GM19099 (cell line): ENCODE data around the gene SNTN.

ENCODE experiments used
- POLR2A ChIP-seq: IDR thresholded peaks from 3 replicates; pipeline ENCODE4 v1.6.1; 2011; ENCODE audit warnings: low read depth; ENCODE audit not compliant: insufficient read length; ENCODE audit errors: extremely low read depth

The SNTN gene

DNA sequence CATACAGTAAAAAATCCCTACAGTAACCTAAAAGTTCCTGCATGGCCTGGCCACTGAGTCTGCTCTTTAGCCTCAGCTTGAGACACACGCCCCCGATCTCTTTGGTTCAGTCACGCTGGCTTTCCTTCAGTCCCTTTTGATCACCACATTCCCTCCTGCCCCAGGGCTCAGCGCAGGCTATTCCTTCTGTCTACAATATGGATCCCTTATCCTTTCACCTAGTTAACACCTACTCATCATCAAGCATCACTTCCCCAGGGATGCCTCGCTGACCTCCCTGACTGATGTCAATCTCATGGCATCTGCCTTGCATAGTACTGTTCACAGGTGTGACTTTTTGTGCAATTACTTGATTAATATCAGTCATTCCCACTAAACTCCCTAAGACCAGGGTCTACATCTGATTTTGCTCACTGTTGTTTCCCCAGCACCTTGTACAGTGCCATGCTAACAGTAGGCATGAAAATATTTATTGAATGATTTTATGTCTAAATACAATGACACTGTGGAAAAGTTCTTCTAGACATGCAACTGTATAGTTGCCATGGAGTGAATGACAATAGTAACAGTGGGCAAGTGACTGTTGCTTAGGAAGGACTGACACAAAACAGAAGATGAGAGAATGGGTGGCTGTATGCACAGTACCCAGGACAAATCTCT, at the start of gene SNTN:
Gene SNTN, plus strand, starts transcription at position 610 of the 660 bp plus-strand sequence. Its CDS starts 13 bp downstream, at position 623.
- TF ChIP-seq POLR2A, result no peak

DNA sequence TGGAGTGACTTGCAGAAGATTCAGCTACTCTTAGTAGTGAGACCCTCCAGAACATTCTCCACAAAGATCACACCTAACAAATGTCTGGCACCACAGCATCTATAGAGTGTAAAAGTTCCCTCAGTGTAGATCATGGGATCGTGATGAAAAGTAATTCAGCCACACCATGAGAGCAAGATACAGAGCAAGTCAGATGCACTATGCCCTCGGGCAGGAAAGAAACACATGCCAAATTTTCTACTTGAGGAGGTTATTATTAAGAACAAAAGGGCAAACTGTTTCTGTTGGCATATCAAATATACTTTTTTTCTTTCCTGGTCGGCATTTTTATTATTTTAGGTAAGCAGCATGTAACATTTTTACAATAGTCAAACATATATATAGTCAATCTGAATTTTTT, 44.8 kb upstream of the SNTN start:
- TF ChIP-seq POLR2A, result no peak

DNA sequence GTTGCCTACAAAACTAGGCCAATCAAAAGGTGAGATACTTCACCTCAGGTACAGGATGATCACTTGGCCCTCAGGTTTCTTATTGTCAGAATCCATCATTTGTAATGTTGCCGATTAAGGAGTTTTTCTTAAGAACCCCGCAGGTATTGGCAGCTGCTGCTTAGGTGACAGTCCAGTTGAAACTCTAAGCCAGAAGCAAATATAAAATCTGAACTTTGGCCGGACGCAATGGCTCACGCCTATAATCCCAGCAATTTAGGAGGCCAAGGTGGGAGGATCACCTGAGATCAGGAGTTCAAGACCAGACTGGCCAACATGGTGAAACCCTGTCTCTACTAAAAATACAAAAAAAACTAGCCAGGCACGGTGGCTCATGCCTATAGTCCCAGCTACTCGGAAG, 43.1 kb upstream of the SNTN start:
- no peak for TF ChIP-seq POLR2A

DNA sequence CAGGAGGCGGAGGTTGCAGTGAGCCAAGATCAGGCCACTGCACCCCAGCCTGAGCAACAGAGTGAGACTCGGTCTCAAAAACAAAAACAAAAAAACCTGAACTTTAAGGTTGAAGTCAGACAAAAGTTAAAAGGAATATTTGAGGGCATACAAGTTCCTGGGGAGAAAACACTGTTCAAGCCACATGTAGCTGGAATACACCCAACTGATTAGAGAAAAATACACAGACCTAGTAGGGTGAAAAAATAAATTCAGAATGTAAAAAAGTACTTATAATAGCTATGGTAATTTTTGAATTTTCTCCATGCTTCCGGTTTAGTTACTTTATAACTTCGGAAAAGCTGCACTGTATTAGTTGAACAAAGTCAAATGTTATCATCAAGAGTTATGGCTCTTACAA, 42.6 kb upstream of the SNTN start:
- TF ChIP-seq POLR2A, result no peak

DNA sequence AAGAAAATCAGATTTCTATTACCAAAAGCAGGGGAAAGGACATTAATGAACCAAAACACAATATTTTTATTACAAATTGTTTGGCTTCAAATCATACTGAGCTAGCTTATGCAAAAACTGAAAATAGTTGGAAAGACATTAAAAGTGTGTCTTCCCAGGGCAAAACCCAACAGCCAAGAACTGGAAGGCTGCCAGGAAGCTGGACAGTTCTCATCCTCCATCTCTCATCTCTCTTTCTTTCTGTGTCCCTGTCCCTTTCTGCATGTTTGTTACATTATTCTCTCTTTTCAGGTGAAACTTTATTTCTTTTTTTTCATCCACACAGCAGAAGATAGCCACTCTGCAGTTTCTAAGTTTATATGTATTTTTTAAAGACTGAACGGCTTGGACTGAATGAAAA, 41.1 kb upstream of the SNTN start:
- TF ChIP-seq POLR2A, result no peak

DNA sequence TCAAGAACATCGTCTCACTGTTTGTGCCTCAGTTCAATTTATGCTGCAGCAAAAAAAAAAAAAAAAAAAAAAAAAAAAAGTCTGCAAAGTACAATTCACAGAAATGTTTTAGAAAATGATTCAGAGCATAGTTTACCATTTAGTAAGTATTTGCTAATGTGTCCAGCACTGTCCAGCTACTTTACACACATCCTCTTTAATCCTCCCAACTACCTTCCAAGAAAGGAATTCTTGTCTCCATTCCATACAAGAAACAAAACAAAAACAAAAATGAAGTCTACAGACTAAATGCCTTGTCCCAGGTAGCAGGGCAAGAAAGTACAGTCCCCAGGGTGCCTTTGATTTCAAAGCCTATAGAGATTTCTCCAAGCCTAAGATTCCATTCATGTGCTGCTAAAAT, 38.9 kb upstream of the SNTN start:
- TF ChIP-seq POLR2A, result no peak

DNA sequence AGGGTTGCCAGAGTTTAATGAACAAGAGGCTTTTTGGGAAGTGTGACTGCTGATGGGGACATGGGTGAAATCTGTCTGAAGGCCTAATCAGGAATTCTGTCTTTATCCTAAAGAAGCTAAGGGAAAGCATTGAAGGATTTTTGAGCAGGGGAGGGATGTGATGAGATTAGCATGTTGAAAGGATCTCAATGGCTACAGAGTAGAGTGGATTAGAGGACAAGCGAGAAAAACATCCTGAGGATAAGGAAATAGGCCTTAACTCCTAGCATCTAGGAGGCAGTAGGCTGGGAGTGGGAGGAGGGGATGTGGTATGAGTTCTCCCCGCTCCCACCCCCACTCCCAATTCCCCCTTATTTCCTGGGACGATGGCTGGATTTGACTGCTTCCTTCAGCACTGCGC, 35.1 kb upstream of the SNTN start:
- TF ChIP-seq POLR2A, result no peak

DNA sequence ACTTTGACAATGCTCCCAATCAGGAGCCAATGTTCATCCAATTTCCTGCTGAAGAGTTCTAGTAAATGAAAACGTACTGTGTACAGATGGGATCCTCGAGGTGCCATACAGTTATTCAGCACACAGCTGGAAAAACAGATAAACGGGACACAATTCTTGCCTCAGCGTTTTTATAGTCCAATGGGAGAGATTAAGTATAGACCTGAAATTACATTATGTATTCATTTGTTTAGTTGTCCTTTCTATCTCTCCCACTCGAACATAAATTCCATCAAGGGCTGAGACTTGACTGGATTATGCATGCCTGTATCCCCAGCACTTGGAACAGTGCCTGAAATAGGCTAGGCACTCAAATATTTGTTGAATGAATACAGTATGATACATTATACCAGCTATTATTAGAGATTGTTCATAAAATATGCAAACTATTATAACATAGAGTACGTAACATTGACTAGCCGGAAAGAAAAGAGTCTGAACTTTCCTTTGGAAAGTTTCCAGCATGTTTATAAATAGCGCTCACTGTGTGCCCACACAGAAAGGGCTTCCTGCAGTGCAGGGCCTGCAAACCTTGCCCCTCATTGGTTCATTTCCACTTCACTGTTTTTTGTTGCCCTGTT, 27.4 kb upstream of the SNTN start:
- TF ChIP-seq POLR2A, result no peak

DNA sequence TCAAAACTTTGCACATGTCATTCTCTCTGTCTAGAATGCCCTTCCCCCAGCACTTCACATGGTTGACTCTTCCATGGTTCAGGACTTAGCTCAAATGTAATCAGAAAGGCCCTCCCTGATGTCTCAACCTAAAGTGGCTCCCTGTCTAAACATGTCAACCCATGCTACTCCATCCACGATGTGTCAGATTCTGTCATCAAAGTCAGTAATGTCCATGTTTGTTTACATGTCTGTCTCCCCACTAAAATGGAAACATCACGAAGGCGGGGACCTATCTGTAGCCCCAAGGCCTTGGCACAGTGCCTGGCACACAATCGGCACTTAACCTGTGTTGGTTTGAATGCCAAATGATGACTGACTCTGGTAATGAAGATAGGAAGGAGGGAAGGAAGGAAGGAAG, 20.8 kb upstream of the SNTN start:
- no peak for TF ChIP-seq POLR2A

DNA sequence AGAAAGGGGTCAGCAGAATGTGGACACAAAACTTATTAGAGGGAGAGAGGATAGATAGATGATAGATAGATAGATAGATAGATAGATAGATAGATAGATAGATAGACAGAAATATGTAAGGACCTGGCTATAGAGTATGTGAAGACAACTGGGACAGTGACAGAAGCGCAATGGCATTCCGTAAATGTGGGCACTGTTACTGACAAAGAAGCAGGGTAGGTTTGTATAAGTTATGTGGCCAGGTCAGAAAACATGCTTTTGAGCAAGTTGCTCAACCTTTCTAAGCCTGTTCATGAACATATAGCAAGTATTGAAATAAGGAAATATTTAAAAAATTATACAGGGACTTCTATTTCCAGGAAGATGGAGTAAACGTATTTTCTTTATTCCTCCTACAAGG, 17.3 kb upstream of the SNTN start:
- no peak for TF ChIP-seq POLR2A

DNA sequence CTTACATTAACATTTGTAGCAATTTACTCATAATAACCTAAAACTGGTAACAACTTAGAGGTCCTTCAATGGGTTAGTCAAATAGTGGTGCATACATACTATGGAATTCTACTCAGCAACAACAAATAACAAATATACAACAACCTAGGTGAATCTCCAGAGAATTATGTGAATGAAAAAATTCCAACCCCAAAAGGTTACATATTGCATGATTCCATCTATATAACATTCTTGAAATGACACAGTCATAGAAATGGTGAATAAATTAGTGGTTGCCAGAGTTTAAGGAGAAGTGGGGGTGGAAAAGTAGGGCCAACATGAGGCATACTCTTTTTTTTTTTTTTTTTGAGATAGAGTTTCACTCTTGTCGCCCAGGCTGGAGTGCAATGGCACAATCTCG, 12.7 kb upstream of the SNTN start:
- no peak for TF ChIP-seq POLR2A

DNA sequence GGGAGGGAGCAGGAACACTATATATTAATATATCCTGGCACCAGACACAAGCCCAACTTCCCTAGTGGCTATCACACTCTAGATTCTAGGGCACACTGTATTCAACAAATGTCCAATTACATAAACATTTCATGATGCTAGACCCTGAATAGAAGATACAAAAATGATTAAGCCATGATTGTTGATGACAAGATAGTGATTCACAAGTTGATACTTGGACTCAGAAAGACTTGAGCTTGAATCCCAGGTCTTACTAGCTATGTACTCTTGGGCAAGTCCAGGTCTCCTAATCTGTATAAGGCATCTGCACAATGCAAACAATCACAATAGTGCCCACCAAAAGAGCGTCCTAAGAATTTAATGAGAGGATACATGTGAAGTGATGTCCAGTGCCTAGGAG, 10.0 kb upstream of the SNTN start:
- no peak for TF ChIP-seq POLR2A

DNA sequence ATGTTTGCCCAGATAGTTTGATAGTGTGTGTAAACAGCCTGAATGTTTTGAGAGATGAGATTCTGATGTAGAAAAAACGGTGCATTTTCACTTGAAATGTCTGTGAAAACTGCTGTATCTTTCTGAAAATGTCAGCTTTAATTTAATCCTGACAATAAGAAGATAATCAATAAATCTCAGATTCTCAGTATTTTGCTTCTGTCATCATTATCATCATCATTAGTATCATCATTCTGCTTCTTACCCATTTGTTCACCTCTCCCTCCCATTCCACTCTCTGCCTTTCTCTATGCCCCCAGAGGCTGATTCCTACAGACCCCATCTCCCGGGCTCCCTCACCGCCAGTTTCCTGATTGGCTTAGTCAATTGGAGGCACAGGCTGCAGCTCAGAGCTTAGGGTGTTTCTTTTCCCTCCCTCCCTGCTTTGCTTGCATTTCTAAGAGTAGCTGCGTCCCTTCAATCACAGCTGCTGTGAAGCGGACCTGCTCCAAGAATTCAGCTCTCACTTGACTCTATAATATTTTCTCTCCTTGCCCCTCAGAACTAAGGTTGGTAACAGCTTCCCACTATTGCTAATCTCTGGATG, 8.2 kb upstream of the SNTN start:
- TF ChIP-seq POLR2A, result no peak

DNA sequence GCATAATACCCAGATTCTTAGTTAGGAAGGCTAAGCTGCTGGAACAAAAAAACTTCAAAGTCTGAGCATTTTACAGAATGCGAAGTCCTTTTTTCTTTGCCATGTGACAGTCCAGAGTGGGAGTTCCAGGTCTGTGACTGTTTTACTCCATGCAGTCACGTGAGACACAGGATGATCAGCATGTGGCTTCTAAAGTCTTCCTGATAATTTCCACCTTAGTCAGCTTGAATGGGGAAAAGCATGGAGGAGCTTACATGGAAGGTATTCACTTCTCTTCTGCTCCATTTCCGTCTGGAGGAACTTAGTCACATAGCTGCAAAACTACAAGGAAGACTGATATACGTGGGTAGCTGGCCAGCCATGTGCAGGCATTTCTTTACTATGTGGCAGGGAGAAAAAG, 1.7 kb downstream of the SNTN start:
- no peak for TF ChIP-seq POLR2A

DNA sequence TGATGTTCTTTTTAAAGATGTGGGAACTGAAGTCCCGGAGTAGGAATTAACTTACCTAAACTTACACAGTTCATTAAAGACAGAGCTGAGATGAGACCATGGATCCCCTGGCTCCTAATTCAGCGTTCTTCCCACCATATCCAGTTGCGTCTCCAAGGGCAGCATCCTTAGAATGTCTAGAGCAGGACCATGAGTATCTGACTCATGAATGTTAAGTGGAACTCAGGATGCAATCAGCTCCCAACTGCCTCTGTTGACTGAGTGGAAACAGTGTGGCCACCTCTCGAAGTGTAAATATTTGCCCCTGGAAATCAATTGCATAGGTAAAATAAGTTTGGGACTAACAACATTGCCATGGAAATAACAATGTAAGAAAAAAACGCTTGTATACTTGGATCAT, 2.5 kb downstream of the SNTN start:
- no peak for TF ChIP-seq POLR2A

DNA sequence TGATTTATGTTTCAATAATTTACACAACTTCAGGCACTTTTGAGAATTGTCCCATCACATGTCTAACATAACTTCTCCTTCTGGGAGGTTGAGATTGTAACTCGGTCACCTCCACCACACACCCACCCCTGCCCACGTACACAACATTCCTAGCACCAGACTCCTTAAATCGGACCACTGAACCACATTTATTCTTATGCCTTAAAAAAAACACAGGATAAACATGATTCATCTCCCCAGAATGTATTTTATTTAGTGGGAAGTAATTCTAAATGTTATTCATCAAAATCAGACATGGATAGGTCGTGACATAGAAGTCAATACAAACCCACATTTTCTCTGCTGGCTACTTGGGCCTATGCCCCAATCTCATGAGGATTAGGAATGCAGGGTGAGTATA, 3.0 kb downstream of the SNTN start:
- no peak for TF ChIP-seq POLR2A
